Stimulated activated CD8-positive, alpha-beta memory T cell treated with anti-CD3 and anti-CD28 coated beads, Interleukin-12 subunit alpha, Interleukin-12 subunit beta, amount 100 ng/mL, for 1 hour (primary cell): ENCODE measurements around the gene XIAP.
"Not testable (repeated sequence)": the region's sequence is repeated elsewhere in the genome, so short reads cannot be mapped to it uniquely, and the experiment has no call there.

Experiments
- DNase-seq: peaks from one replicate; pipeline ENCODE4 v3.0.0-alpha.2; 2020; ENCODE audit warnings: low read depth

The XIAP gene

DNA sequence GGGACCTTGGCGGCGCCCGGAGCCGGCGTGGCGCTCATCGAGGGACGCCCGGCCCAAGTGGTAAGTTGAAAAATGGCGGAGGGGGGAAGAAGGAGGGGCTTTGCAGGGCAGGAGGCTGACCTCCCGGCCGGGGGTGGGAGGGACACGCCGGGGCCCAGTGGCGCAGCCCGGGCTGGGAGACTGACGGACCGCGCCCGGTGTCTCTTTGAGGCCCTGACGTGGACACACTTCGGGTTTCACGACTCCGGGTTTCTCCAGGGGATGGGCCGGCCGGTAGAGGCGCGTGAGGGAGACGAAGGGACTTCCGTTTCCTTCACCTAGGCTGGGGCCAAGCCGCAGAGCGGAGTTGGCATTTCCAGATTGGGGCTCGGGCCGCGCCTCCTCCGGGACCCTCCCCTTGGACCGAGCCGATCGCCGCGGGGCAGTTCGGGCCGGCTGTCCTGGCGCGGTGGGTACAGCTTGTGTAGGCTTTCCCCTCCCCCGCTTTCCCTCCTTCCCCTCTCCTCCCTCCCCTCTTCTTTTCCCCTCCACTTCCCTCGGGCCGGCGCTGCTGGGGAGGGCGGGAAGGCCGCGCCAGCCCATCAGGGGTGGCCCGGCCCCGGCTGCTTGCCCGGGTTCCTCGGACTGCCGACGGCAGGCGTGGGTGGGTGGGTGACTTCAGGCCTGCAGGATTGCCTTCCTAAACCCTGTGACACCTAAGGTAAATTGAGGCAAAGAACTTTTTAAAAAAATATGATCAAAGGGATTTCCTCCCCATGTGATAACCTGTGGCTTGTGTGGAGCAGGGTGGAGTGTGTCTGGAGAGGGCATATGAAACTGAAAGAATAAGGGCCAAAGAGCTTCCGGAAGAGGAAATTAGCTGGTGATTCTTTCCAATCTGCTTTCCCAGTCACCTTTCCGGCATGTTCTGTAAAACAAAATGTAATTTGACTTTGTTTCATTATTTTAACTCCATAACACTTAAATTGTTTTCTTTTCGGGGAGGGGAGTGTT, at the start of gene XIAP:
Gene XIAP (plus strand): TSS at position 208 of the 993 bp plus-strand sequence. CDS start 25,610 bp downstream, outside the sequence.
- DNase-seq: peak; percentile 31

DNA sequence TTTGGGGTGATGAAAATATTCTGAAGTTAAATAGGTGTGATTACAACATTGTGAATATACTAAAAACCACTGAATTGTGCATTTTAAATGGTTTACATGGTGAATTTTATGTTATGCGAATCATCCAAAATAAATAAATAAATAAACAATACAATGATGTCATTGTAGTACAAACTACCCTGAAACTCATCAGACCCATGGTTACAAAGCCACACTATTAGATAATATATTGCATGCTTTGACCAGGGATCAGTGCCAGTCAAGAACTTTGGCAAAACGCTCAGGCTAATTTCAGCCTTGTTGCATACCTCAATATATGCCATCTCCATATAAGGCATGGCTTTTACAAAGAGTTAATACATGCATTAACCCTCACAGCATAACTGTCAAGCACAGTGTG, 45.5 kb upstream of the XIAP start:
- DNase-seq: no peak

DNA sequence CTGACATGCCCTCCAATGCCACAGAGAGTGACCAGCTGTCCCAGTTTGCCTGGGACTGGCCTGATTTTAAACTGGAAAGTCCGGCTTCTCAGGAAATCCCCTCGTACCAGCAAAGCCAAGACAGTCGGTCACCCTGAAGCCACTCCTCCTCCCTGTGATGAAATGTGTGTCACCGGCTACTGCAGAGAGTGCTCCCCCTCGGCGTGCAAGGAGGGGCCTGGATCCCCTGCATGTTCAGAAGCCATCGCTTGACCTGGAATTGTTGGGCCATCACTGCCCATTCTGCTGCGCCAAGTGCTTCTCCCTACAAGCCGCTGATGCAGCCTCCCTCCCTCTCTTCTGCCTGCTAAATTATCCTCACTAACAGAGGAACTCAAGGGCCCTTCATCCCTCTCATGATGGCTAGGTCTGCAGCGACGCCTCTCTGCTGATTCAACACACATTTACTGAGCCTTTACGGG, 44.9 kb upstream of the XIAP start:
- DNase-seq: not testable (repeated sequence)

DNA sequence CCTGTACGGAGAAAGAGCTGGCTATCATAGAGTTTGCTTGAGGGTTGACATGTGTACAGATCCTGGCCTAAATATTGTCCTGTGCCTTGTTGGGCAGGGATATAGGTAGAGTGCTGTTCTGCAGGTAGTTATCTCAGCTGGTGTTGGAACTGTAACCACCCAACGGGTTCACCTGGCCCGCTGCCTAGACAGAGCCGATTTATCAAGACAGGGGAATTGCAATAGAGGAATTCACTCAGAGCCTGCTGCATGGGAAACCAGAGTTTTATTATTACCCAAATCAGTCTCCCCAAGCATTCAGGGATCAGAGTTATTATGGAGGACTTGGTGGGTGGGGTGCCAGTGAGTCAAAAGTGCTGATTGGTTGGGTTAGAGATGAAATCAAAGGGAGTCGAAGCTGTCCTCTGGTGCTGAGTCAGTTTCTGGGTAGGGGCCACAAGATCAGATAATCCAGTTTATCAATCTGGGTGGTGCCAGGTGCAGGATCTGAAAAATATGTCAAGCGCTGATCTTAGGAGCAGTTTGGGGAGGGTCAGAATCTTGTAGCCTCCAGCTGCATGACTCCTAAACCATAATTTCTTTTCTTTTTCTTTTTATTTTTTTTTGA, 42.5 kb upstream of the XIAP start:
- DNase-seq: no peak

DNA sequence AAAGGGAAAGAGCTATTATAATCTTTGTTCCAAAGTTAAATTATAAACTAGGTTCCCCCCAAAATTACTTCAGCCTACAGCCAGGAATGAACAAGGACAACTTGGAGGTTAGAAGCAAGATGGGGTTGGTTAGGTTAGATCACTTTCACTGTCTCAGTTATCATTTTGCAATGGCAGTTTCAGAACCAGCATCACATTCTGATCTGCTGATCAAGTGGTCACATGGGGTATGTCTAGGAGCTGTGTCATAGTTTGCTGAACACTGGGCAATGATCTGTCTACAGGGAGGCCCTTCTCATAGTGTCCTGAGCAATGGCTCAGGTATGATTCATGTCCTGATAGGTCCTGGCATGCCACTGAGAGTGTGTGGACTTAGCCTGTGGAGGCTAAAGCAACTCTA, 41.6 kb upstream of the XIAP start:
- no peak for DNase-seq

DNA sequence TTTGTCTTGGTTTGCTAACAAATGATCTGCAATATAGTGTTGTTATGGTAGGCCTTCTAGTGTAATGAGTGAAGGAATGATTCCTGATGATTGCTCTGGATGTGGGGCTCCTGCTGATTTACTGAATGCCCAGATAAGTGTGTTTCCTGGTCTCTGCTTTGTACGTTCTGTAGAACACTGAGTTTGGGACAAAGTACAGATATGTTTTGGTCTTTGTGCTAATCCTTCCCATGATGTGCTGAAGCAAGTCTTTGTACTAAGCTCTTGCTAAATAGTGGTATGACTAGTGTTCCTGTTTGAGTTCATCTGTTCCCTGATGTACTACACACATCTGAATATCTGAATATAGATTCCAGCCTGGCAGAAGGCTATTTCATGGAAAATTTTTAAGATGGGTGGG, 36.9 kb upstream of the XIAP start:
- no peak for DNase-seq

DNA sequence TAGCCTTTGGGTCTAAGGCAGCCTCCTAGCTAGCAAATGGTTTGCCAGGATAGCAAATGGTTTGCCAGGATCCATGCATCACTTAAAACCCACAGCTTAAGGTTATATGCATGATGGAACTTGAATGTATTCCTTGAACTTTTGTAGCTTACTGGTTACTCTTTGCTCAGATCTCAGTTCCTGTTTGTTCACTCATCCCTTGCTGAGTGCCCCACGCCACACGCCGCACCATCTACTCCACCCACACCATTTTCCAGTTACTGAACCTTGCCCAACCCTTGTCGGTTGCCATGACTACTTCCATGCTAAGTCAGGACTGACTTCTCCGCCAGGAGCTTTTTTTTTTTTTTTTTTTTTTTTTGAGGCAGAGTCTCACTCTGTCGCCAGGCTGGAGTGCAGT, 29.5 kb upstream of the XIAP start:
- no peak for DNase-seq

DNA sequence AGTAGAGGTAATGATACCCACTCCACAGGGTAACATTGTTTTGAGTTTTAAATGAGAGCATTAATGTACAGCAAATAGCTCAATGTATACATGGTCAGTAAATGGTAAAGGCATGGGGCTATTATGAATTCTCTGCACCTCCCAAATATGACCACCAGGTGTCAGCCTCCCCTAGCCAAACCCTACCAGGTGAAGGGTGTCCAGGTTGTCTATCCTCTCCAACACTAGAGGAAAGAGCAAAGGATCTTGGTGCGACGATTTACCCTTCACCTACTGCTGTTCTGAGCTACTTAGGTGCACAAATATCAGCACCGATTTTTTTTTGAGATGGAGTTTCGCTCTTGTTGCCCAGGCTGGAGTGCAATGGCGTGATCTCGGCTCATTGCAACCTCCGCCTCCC, 26.5 kb upstream of the XIAP start:
- DNase-seq: peak; percentile 31

DNA sequence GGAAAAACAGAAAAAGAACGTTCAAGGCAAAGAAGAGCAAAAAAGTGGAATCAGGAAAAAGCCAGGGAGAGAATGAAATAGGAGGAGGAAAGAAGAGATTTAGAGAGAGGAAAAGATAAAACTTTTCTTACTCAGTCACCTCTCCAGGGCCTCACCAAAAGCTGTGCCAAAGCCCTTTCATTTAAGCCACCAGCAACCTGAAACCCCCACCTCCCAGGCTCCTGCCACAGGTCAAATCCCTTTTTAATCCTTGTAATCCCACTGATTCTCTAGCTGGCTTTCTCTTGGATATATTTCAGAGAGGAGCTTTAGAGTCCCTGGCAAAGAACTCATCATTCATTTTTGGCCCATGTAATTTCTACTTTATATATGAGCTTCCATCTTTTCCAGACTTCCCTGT, 25.7 kb upstream of the XIAP start:
- no peak for DNase-seq

DNA sequence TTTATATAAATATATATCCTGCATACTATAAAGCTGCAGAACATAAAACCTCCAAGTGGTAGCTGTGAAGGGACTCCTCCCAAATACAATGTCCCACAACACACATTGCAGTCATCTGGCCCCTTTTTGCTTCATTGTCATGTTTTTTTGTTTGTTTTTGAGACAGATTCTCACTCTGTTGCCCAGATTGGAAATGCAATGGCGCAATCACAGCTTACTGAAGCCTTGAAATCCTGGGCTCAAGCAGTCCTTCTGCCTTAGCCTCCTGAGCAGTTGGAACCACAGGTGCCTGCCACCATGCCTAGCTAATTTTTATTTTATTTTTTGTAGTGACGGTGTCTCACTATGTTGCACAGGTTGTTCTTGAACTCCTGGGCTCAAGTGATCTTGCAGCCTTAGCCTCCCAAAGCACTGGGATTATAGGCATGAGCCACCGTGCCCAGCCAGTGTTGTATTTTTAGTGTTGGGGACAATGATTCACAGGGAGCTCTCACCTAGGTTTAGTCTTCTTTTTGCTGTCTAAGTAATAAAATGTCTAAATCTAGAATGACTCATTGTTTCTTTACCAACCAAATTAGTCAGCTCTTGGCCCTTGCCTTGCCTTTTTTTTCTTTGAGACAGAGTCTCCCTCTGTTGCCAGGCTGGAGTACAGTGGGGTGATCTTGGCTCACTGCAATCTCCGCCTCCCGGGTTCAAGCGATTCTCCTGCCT, 24.0 kb upstream of the XIAP start:
- DNase-seq: no peak

DNA sequence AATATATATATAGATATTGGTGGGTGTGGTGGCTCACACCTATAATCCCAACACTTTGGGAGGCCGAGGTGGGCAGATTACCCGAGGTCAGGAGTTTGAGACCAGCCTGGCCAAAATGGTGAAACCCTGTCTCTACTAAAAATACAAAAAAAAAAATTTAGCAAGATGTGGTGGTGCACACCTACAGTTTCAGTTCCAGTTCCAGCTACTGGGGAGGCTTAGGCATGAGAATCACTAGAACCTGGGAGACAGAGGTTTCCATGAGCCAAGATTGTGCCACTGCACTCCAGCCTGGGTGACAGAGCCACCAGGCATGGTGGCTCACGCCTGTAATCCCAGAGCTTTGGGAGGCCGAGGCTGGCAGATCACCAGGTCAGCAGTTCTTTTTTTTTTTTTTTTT, 14.7 kb upstream of the XIAP start:
- DNase-seq: not testable (repeated sequence)

DNA sequence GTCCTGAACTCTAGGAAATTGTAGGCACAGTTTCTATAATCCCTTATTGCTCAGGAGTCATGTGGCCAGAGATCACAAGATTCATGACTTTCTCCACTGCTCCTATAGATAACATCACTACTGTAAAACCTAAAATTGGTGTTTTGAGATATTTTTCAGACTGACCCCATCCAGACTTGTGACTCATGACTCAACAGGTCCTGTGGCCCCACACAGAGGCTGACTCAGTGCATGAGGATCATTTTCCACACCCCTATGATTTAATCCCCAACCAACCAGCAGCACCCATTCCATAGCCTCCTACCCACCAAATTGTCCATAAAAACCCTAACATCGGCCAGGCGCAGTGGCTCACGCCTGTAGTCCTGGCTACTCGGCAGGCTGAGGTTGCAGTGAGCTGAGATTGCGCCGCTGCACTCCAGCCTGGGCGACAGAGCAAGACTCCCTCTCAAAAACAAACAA, 13.2 kb upstream of the XIAP start:
- DNase-seq: no peak

DNA sequence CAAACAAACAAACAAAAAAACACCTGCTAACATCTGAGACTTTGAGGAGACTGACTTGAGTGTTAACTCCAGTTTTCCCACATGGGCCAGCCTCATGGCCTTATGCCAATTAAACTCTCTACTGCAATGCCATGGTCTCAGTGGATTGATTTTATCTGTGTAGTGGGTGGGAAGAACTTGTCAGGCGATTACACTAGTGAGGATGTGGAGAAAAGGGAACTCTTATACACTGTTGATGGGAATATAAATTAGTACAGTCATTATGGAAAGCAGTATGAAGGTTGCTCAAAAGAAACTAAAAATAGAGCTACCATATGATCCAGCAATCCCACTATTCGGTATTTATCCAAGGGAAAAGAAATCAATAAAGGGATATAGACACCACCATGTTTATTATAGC, 12.8 kb upstream of the XIAP start:
- no peak for DNase-seq

DNA sequence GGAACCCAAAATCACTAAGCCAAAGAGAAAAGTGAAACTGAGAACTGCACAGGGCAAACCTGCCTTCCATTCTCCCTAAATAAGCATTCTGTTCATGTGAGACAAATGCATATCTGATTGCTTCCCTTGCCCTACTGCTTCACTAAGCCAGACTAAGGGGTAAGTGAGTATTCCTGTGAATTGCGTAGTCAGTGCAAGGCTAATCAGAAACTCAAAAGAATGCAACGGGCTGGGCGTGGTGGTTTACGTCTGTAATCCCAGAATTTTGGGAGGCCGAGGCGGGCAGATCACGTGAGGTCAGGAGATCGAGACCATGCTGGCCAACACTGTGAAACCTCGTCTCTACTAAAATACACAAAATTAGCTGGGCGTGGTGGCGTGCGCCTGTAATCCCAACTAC, 10.8 kb upstream of the XIAP start:
- no peak for DNase-seq

DNA sequence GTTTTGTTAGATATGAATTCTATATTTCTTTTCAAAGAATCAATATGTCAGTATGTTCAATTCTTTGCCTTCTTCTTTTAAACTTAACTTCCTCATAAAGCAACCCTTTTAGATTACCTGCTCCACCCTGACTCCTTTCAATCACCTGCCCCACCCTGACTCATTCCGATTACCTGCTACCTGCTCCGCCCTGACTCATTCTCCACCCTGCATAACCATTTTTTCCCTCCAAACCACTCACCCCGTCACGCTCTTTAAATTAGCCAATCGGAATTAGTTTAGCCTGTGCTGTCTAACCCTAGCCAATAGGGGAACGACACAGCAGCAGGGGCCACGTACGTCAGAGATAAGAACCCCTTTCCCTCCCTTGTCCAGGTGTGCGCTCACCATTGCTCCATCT, 9.9 kb upstream of the XIAP start:
- not testable (repeated sequence) for DNase-seq

DNA sequence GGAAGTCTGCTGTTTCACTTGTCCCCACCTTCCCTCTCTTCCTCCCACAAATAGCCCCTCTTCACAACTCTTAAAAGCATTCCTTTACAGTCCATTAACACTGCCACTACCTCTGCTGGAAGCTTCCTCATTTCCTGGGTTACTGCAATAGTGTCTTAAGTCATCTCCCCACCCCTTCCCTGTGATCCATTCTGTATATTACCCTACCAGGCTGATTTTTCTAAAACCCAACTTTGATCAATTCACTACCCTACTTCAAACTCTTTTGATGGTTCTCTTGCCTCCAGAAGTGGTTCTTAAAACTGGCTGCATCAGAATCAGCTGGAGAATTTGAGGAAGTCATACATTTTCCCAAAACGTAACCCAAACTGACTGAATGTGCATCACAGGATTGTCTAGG, 8.8 kb upstream of the XIAP start:
- no peak for DNase-seq

DNA sequence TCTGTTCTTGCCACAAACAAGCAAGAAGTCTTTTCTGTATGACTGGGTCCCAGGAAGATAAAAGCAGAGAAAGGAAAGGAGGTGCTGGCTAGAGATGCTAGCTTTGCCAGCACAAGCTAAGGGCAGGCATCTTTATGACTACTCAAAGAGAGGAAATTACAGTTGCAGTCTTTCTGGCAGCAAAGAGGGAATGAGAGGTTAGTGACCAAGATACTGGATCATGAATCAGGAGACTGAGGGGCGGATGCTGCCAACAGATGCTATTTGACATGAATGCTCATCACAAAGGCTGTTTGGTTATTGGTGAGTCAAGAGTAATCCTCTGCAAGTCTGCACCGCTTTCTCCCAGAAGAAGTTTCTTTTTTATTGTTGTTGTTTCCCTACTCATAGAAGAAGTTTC, 5.5 kb upstream of the XIAP start:
- no peak for DNase-seq

DNA sequence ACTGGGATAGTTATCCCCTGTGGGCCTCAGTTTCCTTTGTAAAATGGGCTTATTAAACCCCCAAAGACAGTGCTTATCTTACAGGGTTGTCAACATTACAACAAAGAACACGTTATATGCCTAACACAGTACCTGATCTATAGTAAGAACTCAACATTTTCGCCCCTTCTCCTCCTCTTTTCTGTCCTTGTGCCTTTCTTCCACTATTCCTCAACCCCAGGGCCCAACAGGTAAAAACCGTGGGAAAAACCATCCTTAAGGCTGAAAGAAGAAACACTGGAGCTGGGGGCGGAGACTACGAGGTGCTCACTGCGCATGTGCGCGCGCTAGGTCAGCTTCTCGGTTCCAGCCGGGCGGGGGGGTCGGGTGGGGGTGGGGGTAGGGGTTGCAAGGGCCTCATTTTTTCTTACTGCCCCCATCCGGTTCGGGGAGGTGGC, 426 bp upstream of the XIAP start:
- peak; percentile 26 for DNase-seq

DNA sequence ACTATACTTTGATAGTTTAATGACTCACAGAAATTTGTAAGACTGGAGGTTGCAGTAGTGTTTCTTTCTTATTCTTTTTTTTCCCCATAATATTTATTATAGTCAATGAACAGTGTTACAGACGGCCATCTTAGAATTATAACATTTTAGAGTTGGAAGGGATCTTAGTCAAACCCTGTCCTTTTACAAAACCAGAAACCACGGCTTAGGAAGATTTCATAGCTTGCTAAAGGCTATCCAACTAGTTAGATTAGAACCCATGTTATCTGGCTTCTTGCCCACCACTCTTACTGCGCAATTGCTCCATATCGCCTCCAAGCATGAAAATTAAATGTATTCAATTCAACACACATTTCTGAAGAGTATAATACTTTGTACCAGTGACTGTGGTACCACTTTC, 1.1 kb downstream of the XIAP start:
- no peak for DNase-seq

DNA sequence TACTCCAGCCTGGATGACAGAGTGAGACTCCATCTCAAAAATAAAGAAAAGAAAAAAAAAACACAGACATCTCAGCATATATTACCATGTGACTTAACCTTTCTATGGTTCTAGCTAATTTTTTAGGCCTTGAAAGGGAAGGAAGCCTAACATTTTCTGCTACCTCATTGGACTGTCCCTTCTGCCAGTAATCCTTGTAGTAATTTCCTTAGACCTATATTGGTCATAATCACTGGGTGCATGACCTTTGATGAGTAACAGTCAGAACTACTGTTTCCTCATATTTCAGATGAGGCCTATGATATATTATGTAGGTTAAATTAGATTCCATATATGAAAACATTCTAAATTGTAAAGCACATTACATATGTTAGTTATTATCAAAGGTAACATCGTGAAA, 9.6 kb downstream of the XIAP start:
- DNase-seq: no peak

DNA sequence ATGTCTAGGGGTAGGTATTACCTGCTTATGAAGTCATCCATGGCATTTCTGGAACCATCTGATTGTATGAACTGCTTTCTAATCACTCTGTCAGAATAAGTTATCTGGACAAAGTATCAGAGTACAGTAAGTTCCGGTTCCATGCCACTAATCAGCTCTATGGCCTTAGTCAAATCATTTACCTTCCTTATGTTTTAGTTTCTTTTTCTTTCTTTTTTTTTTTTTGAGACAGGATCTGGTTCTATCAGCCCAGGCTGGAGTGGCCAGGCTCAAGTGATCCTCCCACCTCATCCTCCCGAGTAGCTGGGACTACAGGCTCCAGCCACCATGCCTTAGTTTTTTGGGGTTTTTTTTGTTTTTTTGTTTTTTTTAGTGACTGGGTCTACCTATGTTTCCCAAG, 11.5 kb downstream of the XIAP start:
- DNase-seq: no peak

DNA sequence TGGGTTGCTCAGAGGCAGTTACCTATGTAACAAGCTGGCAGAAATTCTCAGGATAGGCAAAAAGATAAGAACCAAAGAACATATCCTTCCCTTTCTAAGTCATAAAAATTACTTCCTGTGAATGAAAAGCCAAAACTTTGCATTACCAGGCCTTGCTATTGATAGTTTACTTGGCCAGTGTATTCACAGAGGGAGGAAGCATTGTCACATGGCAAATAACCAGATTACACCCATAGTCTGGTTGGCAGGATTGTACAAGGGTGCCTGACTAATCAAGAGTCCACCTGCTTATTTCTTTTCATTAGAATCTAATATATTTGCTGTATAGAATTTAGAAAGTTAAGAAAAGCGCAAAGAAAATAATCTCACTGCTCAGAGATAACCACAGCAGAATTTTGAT, 14.1 kb downstream of the XIAP start:
- DNase-seq: no peak

DNA sequence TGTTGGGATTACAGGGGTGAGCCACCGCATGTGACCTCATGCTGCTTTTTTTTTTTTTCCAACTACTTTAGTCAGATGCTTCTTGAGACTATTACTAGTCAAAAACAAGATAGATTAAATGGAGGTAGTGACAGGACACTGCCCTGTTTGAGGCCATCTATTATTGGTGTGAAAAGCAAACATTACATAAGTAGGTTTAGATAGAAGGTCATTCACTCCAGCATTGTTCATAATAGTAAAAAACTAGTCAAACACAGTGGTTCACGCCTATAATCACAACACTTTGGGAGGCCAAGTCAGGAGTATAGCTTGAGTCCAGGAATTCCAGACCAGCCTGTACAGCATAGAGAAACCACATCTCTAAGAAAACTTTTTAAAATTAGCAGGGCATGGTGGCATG, 16.3 kb downstream of the XIAP start:
- DNase-seq: no peak
